WERI-Rb-1 (cell line): Measurements from ENCODE around the gene RTN4RL1.

ENCODE experiments used
- DNase-seq: peaks from one replicate; pipeline ENCODE4 v3.0.0-alpha.2; 2020
- H3K27ac ChIP-seq: fragments of 250-450 bp; sonication (Bioruptor Pico); 2 replicates; pipeline ENCODE4 v1.5.1; 2020; ENCODE audit warnings: mild to moderate bottlenecking, moderate library complexity
- H3K27me3 ChIP-seq: fragments of 250-450 bp; sonication (Bioruptor Pico); 2 replicates; pipeline ENCODE4 v1.5.1; 2021; ENCODE audit warnings: mild to moderate bottlenecking, low read depth, moderate library complexity; ENCODE audit not compliant: insufficient read depth, severe bottlenecking
- H3K36me3 ChIP-seq: fragments of 250-450 bp; sonication (Bioruptor Pico); 2 replicates; pipeline ENCODE4 v1.5.1; 2020; ENCODE audit warnings: mild to moderate bottlenecking, moderate library complexity
- H3K4me3 ChIP-seq: 2 replicates; pipeline ENCODE4 v1.5.1; 2011; ENCODE audit warnings: low read depth, mild to moderate bottlenecking, control low read depth, low read length
- H3K9me3 ChIP-seq: fragments of 250-450 bp; sonication (Bioruptor Pico); 2 replicates; pipeline ENCODE4 v1.5.1; 2021; ENCODE audit warnings: mild to moderate bottlenecking, moderate library complexity; ENCODE audit not compliant: severe bottlenecking
- TF ChIP-seq, protein P1 (sequence below): IDR thresholded peaks from 2 replicates; pipeline ENCODE4 v1.5.1; 2011; ENCODE audit warnings: low read depth, mild to moderate bottlenecking, control low read depth, inconsistent platforms, low read length

Gene RTN4RL1

DNA sequence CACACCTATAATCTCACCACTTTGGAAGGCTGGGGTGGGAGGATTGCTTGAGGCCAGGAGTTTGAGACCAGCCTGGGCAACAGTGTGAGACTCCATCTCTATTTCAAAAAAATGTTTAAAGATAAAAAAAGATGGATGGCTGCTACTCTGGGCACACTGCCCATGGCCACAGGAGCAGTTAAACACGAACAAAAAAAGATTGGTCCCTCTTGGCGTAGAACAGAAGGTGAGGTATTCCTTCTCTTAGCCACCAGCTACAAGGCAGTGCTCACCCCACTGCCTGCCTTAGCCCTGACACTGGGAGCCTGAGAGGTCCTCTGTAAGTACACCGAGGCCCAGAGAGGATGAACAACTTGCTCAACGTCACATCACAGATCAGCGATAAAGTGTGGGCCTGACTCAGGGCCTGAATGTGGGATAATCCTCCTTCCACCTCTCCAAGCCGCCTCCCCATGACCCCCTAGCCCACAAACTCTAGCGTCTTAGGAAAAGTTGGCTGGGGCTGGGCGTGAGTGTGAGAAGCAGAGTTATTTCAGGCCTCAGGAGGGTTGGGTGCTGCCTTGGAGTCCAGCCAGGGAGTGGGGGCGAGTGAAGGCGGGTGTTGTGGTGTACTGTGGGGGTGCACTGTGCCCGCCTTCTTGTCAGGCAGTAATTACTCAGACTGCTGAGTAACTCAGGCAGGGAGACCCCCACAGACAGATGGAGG lies 2.5 kb upstream of the RTN4RL1 start:
- Histone ChIP-seq H3K36me3 (peaks cover 7% of the 10 kb centered on the region; the same call in 1 of the 2 replicates), H3K4me3 (no peak overlapping the region), H3K27ac (no peak overlapping the region), H3K9me3 (no peaks in the 10 kb centered on the region), H3K27me3 (no peaks in the 10 kb centered on the region)
- TF ChIP-seq, protein P1, sequence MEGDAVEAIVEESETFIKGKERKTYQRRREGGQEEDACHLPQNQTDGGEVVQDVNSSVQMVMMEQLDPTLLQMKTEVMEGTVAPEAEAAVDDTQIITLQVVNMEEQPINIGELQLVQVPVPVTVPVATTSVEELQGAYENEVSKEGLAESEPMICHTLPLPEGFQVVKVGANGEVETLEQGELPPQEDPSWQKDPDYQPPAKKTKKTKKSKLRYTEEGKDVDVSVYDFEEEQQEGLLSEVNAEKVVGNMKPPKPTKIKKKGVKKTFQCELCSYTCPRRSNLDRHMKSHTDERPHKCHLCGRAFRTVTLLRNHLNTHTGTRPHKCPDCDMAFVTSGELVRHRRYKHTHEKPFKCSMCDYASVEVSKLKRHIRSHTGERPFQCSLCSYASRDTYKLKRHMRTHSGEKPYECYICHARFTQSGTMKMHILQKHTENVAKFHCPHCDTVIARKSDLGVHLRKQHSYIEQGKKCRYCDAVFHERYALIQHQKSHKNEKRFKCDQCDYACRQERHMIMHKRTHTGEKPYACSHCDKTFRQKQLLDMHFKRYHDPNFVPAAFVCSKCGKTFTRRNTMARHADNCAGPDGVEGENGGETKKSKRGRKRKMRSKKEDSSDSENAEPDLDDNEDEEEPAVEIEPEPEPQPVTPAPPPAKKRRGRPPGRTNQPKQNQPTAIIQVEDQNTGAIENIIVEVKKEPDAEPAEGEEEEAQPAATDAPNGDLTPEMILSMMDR, result no peak
- no peak for DNase-seq

DNA sequence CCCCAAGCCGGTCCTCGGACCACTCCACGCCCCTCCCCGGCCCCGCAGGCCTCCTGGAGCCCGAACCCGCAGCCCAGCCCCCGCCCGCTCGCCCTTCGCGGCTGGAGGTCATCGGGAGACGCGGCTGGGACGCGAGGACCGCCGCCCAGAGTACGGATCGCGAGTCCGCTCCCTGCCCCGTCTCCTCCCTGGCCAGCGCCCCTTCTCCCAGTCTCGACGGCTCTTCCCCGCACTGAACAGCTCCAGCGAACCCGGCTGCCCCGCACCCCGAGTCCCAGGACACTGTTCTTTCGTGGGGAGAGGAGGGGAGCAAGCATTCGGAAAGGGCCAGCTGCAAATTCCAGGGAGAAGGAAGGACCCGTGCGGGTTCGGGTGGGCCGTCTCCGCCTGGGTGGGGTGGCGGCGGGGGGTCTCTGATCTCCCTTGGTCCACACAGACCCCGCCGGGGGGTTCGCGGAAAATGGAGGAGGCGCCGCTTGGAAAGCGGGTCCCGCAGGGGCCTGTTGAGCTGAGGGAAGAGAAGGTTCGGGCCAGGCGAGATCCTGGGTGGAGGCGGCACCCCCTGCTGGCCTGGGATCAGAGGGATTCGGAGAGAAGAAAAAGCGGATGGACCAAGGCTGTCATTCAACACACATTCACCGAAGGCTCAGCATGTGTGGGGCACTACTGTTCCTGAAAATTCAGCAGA lies 632 bp upstream of the RTN4RL1 start:
- H3K4me3 ChIP-seq, result peak overlapping the region; percentile 88
- TF ChIP-seq, protein P1, result peak; percentile 82
- peak overlapping the region; percentile 79 for H3K27ac ChIP-seq

DNA sequence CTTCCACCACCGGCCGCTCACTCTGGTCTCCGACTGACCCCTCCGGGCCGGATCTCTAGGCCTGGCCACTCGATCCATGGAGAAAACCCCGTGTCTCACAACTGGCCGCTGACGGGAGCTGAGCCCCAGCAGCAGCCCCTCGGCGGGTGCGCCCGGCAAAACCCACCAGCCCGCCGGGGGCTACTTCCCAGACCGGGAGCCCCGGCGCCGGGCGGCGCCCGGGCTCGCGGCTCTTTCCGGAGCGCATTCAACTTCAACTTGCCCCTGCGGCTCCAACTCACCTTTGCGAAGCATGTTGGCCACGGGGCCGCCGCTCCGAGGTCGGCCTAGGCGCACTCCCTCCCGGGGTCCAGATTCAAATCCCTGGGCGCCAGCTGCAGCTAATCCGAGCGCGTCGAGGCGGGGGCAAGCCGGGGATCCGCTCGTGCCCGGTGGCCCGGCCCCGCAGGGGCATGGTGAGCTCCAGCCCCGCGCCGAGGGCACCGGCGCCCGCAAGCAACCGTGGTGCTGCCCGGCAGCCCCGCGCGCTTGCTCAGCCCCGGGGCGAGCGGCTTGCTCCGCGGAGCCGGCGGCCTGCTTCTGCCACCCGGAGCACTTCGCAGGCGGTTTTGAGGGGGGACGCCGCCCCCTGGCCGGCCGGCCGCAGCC lies 438 bp downstream of the RTN4RL1 start:
- Histone ChIP-seq H3K9me3 (no peaks in the 10 kb centered on the region), H3K27ac (peak overlapping the region; percentile 79), H3K4me3 (peak overlapping the region; percentile 88), H3K27me3 (no peaks in the 10 kb centered on the region), H3K36me3 (no peaks in the 10 kb centered on the region)
- TF ChIP-seq, protein P1, result no peak
- DNase-seq, result peak; percentile 57

More for the DNA sequence above, 632 bp upstream of the RTN4RL1 start:
- H3K36me3 ChIP-seq, result peaks cover 4% of the 10 kb centered on the region; the same call in 1 of the 2 replicates
- no peaks in the 10 kb centered on the region for H3K27me3 ChIP-seq
- no peaks in the 10 kb centered on the region for H3K9me3 ChIP-seq
- peak; percentile 90 for DNase-seq

DNA sequence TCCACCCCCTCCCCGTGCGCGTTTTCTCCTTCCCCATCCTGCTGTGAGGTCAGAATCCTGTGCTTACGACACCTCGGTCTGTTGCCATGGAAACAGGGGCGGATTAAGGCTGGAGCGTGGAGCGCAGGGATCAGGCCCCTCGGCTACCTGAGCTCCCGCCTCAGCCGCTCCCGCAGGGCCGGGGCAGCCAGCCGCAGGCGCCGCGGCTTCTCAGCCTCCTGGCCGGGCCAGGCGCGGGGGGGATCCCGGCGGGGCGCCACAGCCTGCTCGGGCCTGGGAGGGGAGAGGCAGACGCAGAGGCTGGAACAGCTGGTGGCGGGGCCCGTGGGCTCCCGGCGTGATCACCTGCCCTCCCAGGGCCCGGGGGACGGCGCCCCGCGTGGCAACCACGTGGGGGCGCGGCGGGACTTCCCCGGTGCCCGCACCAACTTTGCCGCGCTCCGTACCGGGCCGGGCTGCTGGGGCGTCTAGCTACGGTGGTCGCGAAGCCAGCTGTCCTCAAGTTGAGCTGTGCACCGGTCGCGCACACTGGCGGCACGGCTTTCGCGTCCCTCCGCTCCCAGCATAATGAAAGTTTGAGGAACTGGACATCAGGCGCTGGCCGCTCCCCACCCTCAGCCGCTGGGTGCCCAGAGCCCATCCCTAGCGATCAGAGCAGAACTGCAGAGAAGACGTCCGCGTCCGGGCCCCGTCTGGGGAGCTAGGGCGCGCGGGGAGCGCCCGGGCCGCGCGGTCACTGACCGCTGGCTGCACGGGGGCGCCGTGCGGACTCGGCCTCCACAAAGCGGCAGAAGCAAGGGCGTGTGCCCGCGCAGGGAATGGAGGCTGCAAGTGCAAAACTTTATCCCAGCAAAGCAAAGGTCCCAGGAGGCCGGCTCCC lies 1.2 kb downstream of the RTN4RL1 start:
- no peaks in the 10 kb centered on the region for H3K27me3 ChIP-seq
- peak overlapping the region; percentile 88 for H3K4me3 ChIP-seq
- TF ChIP-seq, protein P1, result 0 out of 2 replicates have a peak, but pooled peaks have one; percentile 10
- peak; percentile 95 for DNase-seq
- no peaks in the 10 kb centered on the region for H3K9me3 ChIP-seq
- peak overlapping the region; percentile 79 for H3K27ac ChIP-seq
- no peaks in the 10 kb centered on the region for H3K36me3 ChIP-seq

DNA sequence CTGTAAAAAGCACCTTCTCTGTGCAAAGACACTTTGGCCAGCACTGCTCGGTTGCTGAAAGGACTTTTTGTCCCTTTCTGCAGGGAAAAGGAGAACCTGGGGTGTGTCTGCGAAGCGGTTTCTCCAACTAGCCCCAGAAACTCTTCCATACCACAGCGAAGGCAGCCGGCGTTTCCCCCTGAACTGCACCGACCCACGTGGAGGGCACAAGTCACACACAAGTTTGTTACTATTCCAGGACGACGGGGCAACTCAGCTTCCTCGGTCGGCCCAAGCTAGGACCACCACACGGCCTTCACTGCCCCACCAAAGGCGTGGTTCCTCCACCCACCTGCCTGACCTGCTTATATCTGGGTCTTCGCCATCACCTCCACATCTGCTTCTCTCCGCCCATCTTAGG lies 1.9 kb downstream of the RTN4RL1 start:
- Histone ChIP-seq H3K27me3 (no peaks in the 10 kb centered on the region), H3K27ac (peak overlapping the region; percentile 57), H3K36me3 (no peaks in the 10 kb centered on the region), H3K4me3 (peak overlapping the region; percentile 25), H3K9me3 (no peaks in the 10 kb centered on the region)
- TF ChIP-seq, protein P1, result no peak
- DNase-seq, result no peak
